GM20431 (cell line): ENCODE data around the gene PDCL3.

Experiments used
- in situ Hi-C: fragments of 300-500 bp; cut with MseI, MboI; formaldehyde crosslinking; loops from one replicate; pipeline ENCODE4 v1.15.0; 2020; ENCODE audit warnings: low sequenced_read_pairs; ENCODE audit not compliant: unreplicated experiment

Gene PDCL3

DNA sequence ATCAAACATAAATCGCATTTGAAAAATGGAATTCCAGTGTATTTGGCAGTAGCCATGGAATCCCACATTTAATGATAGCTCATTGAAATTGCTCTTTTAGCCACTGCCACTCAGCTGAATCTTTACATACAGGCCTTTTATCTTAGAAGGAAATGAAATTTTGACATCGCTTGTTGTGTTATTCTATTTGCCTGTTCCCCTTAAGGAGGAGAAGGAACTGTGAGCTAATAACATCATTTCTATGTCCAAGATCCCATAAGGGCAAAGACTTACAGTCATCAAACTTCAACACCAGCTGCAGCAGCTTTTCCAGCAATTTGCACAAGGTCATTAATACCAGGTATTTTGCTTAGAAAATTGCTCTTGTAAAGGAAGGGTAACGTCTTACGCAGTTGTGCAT is 6.0 kb upstream of the PDCL3 start:
- in situ Hi-C loops, result no loop called here

DNA sequence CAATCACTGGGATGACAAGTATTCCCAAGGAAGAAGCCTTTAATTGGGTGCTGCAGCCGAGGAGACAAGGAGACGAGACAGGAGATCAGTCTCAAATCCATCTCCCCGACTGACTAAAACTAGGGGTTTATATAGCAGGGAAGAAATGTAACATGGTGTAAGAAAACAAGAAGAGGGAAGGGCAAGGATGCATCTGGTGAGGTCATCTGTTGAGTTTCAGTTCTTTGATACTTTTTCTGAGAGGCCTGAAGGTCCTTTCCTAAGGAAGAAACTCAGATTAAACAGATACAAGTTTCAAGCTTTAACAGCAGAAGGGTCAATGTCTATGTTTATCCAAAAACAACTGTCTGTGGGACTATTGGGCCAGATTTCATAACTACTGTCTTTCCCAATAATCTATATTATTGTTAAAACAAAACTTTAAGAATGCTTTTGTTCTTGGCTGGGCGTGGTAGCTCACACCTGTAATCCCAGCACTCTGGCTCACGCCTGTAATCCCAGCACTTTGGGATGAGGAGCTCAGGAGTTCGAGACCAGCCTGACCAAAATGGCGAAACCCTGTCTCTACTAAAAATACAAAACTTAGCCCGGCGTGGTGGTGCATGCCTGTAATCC is 2.5 kb upstream of the PDCL3 start:
- in situ Hi-C loops, result no loop called here

DNA sequence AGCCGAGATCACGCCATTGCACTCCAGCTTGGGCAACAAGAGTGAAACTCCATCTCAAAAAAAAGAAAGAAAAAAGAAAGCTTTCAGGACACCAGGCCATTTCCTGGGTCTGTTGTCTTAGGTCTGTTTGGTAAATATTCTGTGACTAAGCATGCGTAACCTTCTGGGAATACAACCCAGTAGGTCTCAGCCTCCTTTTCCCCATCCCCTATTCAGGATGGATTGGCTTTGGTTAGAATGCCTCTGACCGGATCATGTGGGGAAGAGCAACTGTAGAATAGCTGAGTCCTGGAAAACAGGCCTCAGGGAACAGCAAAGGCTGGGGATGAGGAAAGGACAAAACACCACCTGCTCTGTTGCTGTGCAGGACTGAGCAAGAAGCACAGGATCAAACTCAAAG is 1.6 kb upstream of the PDCL3 start:
- in situ Hi-C loops, result no loop called here

DNA sequence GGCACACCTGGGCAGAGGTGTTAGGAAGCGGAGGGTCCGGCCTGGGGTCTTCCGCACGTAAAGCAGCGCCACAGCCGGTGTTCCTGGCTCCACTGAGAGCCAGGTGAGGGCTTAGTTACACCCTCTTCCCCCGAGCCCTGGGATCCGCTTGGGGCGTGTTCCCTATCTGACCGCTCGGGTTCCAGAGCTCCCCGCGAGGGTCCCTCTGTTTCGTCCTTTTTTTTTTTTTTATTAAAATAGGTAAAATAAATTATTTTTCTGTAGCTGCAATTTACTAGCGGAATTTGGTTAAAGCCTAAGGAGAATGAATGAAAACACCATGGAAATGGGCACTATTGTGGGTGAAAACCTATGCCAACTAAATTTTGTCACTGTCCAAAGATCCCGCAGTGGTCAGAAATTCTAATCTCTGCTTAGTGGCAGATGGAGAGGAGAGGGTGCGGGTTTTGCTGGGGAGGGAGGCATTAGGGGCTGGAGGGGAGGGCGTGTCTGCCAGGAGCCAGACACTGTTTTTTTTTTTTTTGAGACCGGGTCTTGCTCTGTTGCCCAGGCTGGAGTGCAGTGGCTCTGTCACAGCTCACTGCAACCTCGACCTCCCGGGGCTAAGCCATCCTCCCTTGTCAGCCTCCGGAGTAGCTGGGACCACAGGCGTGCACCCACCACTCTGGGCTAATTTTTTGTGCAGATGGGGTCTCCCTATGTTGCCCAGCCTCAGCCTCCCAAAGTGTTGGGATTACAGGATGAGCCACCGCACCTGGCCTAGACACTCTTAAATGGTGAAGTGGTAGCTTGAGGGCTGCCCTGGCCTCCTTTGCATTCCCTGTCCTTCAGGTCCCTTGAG is 834 bp downstream of the PDCL3 start:
- in situ Hi-C loops, result no loop called here

DNA sequence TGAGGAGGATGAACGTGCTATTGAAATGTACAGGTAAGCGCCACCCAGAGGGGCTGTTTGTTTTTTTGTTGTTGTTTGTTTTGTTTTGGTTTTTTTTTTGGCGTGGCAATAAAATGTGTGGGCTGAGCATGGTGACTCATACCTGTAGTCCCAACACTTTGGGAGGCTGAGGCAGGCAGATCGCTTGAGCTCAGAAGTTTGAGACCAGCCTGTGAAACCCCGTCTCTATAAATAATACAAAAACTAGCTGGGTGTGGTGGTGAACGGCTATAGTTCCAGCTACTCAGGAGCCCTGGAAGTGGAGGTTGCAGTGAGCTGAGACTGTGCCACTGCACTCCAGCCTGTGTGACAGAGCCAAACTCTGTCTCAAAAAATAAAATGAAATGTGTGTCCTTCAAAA is 6.2 kb downstream of the PDCL3 start:
- in situ Hi-C loops, result no loop called here

DNA sequence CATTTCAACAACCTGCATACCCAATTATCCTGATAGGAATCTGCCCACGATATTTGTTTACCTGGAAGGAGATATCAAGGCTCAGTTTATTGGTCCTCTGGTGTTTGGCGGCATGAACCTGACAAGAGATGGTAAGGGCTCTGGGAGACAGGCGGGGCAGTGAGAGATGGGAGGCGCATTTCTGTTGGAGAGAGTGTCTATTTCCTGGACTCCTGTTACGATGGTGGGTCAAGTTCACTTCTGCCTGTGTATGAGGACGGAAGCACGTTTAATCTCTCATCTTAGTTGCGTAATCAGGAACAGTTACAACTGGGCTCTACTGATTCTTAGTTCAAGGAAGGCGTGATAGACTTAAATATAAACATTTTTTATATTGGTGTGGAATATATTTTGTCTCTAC is 8.9 kb downstream of the PDCL3 start:
- in situ Hi-C loops, result no loop called here

DNA sequence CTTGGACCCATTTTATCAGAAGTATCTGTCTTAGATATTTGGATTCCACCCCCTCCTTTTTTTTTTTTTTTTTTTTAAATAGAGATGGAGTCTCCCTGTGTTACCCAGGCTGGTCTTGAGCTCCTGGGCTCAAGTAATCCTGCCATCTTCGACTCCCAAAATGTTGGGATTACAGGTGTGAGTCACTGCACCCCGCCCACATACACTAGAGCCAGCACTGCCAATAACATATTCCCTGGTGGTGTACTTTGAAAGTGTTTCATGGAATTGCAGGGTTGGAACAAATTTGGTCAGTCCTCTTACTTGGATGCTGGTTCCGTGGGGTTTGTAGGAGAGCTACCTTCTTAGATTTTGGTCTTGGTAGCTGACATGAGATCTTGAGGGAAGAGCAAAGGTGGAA is 15.0 kb downstream of the PDCL3 start:
- in situ Hi-C loops, result no loop called here

DNA sequence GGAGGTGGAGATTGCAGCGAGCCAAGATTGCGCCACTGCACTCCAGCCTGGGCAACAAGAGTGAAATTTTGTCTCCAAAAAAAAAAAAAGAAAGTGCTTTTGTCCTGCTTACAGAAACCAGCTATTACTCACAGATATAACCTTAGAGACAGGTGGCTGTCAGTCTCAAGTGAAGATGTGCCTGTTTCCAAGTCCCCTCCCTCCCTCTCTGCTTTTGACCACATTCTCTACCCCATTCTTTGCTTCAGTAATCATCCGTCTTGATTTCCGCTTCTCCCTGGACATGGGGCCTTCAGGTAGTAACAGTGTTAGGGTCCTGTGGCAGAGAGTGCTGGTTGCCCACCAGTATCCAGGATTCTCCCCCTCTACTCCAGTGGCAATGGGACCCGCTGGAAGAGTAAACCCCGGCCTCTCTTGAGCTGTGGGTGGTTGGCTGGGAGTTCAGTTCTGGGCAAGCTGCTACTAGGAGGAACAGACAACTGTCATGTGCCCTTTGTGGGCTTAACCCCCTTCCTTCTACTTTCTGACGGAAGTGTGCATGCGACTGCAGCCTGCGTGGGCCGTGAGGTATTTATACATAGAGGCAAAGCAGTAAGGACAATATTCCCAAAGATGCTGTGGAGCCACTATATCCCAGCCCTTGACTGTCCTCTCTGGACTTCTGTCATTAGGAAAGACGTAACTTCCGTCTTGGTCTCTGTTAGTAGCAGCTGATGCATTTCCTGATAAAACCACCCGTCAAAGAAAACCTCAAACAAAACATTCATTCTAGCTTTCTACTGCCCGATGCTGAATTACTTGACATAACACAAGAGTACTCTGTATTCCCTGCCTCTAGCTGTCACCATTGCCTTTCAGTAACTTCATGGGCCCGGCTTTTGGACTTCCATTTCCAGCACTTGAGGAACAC is 17.8 kb downstream of the PDCL3 start:
- in situ Hi-C loops, result no loop called here

DNA sequence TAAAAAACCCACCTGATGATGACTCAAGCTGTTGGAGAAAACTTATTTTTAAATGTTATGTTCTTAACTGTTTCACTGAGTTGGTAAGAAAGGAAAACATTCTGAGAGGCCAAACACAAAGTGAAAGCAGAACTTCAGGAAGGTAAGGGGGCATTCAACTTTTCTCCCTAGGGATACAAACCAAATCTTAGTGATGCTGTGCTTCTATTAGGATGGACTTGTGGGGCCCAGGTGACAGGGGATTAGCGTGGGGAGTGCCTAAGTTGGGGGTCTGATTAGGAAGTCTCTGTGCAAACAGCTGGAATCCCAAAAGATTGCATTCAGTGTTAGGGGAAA is 18.5 kb downstream of the PDCL3 start:
- in situ Hi-C loops, result no loop called here

DNA sequence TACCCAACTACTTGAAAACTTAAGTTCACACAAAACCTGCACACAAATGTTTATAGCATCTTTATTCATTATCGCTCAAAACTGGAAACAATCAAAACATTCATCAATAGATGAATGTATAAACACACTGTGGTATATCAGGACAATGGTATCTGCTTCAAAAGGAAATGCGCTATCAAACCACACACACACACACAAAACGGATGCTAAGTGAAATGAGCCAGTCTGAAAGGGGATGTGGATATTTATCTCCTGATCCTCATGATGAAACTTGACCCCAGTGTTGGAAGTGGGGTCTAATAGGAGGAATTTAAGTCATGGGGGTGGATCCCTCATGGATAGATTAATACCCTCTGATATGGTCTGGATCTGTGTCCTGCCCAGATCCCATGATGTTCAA is 22.0 kb downstream of the PDCL3 start:
- in situ Hi-C loops, result no loop called here

DNA sequence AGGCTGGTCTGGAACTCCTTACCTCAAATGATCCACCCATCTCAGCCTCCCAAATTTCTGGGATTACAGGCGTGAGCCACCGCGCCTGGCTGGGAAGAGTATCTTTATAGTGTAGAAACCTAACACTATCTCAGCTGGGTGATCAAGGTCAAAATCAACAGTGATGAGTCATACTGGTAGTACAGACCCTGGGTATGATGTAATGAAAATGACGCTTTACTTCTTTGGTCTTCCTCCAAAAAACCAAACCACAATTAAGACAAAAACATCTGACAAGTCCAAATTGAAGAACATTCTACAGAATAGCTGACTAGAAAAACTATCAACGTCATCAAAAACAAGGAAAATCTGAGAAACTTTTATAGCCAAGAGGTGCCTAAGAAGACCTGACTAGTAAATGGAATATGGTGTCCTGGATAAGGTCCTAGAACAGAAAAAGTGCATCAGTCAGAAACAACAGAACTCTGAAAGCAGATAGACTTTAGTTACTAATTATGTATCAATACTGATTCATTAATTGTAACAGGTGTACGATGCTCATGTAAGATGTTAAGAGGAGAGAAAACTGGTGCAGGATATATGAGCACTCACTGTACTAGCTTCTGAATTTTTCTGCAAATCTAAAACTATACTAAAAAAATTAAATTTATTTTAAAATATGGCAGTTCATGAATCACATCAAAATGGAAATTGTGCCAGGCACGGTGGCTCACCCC is 25.4 kb downstream of the PDCL3 start:
- in situ Hi-C loops, result no loop called here

DNA sequence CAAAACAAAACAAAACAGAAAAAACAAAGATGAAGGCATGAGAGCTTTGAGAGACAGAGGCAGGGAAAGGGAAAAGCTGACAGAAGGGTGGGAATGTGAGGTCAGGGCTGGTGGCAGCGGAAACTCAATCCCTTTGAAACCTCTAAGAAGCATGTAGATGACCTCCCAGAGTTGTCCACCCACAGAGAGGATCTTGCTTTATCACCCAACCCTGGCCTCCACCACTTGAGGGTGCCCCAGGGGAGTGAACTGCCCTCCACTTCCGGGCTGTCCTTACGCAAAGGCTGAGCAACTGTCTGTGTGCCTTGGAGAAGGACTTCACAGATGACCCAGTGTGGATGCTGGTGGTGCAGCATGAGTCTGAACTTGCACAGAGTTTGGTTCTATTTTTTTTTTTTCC is 26.7 kb downstream of the PDCL3 start:
- in situ Hi-C loops, result no loop called here

DNA sequence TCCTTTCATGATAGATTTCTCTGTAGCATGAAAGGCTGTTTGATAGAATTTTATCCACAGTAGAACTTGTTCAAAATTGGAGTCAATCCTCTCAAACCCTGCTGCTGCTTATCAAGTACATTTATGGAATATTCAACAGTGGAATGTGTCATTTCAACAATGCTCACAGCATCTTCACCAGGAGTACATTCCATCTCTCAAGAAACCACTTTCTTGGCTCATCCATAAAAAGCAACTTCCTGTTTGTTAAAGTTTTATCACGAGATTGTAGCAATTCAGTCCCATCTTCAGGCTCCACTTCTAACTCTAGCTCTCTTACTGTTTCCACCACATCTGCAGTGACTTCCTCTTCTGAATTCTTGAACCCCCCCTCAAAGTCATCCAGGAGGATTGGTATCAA is 29.4 kb downstream of the PDCL3 start:
- in situ Hi-C loops, result no loop called here

DNA sequence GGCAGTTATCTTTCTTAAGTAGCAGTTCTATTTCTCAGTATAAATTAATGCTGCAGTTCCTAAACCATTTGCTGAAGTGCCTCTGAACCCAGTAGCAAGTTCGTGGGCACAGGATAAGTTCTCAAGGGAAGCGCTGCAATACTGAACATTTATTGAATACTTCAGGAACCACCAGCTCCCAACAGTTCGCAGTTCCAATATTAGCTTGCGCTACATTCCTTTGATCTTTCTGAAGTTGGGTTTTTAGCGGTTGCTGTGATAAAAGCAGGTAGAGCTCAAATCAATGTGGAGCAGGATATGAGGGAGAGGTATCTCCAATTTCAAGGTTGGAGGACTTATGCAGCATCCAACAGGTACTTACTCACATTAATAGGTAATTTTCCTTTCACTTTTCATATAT is 33.7 kb downstream of the PDCL3 start:
- in situ Hi-C loops, result no loop called here

DNA sequence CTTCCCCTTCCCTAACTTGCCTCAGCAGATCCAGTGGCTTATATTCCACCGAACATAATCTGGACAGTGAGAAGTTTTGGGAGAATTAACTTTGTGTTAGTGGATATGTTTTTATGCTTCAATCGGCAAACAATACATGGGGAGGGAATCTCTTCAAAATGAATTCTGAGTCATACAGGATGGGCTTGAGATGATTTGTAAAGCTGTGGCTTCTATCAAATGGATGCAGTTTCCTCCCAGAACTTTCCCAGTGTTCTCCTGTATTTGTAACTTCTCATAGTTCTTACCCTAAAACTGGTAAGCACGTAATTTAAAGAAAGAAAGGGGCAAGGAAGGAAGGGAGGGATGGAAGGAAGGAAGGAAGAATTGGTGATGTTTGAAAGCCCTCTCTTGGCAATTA is 36.8 kb downstream of the PDCL3 start:
- in situ Hi-C loops, result no loop called here

DNA sequence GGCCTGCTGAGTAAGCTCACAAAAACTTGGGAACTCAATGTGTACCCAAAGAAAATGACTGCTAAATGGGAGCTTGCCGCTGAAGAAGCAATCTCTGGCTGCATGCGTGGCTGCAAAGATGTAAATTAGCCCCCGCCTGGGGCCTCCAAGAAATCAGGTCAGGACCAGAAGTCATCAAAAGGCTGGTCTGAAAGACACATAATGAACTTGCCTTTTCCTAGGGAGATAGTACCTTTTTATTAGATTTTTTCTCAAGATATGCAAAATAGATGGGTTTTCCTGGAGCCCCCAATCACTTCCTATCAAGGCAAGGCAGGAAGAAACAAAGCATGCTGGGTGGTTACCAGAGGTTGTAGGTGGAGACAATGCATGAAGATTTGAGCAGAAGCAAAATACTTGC is 38.9 kb downstream of the PDCL3 start:
- in situ Hi-C loops, result loop anchor here (10.0 kb wide), 1 partner anchor 383 kb away; no protein-coding TSS in a partner anchor

DNA sequence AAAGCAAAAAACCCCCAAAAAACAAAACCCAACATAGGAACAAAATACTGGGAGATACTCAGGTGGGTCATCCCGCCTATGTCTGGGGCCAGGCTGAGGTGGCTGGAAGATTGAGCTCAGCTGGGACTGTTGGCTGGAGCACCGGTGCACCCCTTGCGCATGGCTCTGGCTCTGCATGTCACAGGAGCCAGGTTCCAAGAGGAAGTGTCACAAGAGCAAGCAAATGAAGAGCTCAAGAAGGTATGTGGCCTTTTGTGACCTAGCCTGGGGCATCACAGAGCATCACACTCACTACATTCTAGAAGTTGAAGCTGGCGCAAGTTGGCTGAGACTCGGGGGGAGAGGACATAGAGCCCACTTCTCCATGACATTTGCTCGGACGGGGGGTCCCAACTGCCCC is 40.6 kb downstream of the PDCL3 start:
- in situ Hi-C loops, result loop anchor here (10.0 kb wide), 1 partner anchor 381 kb away; no protein-coding TSS in a partner anchor

DNA sequence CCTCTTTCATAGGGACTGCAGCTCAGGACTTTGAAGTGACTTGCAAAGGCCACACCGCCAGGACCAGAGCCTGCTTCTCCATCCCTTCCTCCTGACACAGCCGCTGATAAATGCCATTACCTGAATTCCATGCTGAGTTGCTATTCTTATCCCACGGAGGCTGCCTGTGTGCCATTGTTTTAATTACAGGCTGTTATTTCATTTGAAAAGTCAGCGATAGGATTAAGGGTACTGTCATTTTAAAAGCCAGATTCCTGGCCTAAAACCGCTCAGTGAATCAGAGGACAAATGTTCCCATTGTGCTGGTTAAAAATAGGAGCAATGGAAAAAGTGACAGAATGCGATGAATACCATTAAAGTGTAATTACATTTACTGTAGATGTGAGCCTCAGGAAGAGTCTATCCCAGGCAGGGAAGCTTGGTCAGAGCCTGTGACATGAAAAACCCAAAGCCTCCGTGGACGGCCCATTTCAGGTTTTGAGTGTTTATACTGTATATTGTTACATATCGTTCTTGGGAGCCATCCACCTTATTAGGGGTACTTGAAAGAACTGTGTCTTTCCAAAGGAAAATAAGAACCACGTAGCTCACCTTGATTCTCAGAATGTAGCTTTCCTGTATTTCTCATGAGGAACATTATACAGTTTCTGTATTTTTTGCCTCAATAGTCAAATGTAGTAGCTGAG is 41.3 kb downstream of the PDCL3 start:
- in situ Hi-C loops, result loop anchor here (10.0 kb wide), 1 partner anchor 381 kb away; no protein-coding TSS in a partner anchor

DNA sequence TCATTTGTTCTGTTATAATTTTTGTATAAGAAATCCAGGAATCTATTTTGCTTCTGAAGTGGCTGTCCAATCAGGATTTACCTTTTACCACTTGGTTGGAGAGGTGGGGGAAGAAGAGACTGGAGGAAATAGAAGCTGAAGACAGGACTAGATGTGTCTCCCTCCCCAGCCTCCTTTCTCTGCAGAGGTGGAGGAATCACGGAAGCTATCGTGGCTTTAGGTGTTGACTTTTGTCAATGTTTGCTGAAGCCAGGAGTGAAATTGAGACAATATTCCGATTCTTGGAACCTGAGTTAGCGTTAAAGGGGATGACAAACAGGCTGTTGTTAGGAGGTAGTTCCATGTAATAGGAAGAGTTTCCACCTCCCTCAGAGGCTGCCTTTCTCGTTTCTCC is 43.5 kb downstream of the PDCL3 start:
- in situ Hi-C loops, result loop anchor here (10.0 kb wide), 1 partner anchor 378 kb away; no protein-coding TSS in a partner anchor
